Stimulated activated CD4-positive, alpha-beta T cell treated with anti-CD3 and anti-CD28 coated beads, Interleukin-2, amount 100 ng/mL, for 24 hours (primary cell): ENCODE measurements around the gene KDM4B.
A peak's percentile ranks its signal among the peaks of the same experiment; 100 is the strongest.

Source experiments
- DNase-seq, 2 donors: peaks; one replicate each; pipeline ENCODE4 v3.0.0-alpha.2; 2020

Gene KDM4B

DNA sequence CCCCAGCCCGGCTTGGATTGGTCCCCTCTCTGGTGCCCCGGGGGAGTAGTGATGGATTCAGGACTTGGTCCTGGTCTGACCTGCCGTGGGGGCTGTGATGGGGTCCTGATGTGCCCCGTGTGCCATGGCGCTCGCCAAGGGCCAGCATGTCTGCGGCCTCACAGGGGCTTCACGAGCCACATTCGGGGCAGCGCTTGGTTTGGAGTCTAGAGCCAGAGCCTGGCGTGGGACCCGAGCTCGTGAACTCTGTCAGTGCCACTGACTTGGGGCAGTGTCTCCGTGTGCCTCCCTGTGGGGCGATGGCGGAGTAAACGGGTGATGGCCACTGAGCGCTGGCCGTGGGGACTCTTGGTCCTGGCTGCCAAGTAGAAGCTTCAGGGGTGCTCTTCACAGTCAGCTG, 17.1 kb downstream of the KDM4B start:
- DNase-seq, result no peak

DNA sequence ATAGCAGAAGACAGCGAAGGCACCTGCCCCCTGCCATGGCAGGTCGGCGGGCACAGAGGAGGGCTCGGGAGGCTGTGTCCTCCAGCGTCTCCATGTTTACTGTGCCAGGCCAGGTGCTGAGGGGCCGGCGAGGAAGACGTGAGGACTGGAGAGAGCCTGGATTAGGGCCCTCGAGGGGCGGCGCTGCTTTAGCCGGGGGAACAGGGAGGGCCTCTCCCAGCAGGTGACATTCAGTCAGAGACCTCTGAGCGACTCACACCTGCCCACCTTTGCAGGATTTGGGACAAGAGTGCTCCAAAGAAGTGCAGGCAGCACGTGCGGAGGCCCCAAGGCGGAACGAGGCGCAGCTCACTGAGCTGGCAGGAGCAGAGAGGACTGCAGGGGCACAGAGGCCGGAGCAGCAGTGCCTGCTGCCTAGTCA, 17.6 kb downstream of the KDM4B start:
- no peak for DNase-seq

DNA sequence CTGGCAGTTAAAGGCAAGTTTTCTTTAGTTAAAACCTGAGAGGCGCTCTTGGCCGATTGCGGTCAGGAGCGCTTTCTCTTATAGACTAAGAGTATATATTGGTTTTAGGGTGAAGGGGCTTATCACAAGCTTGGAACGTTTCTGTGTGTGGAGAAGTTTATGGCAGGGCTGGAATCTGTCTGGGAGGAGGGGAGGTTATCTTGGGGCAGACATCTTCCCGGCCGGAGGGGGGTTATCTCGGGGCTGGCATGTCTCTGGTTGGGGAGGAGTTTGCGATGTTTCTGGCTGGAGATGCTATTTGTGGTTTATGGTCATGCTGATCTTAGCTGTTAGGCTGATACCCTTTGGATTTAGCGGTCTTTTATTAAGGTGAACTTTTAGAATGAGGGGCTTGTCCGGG, 18.3 kb downstream of the KDM4B start:
- no peak for DNase-seq

DNA sequence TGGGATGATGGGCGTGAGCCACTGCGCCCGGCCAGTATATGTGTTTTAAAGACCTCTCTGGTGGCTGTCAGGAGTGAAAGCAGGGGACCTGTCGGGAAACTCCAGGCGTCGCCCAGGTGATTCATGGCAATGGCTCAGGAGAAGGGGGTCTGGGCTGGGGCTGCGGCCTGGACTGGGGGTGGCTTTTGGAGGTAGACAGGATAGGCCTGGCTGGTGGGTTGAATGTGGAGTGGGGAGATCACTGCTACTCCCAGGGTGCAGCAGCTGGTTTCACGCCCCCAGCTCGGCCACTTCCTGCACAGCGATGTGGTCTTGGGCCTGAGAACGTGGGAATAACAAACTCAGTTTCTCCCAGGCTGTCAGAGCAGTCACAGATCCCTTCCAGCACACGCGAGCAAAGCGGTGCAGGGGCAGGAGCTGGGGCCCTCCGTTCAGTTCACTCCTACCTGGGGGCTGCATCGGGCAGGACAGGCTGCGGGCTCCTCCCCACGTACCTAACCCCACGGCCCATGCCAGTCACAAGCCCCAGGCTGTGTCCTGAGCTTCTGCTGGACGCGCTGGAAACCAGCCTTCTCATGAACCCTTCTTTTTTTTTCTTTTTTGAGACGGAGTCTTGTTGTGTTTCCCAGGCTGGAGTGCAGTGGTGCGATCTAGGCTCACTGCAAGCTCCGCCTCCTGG, 18.9 kb downstream of the KDM4B start:
- DNase-seq, result no peak

DNA sequence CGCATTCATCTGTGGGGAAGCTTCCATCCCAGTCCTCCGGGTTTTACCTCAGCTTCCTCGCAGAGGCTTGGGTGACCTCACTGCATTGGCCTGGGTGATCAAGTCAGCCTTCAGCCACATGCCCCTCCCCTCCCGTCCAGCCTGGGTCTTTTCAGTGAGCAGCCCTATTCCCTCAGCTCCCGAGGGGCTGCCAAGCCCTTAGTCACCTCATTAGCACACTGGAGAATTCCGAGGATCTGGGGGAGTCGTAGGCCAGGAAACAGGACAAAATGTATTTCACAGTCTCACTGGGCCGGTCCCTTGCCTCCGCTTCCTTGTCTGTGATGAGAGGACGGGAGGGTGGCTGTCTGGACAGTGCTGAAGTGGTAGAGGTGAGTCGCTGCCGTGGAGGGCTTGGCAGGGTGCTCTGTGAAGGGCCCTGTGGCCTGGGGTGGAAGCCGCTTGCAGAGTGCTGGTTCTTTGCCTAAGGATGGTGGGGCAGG, 19.9 kb downstream of the KDM4B start:
- no peak for DNase-seq

DNA sequence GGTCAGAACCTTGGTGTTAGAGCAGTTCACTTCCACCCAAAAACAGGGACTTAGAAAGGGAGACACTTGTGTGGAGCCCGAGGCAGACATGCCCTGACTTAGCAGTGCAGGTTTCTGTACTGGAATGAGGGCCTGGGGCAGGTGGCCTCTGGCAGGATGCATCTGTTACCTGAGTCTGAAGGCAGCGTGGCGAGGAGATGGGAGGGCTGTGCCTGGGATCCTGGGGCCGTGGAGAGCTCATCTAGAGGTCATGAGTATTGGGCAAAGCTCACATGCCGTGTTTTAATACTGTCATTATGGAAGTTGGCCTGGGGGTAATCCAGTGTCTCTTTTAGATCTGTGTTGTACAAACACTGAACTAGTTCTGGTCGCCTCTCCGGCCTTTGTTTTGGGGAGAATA, 21.4 kb downstream of the KDM4B start:
- no peak for DNase-seq

DNA sequence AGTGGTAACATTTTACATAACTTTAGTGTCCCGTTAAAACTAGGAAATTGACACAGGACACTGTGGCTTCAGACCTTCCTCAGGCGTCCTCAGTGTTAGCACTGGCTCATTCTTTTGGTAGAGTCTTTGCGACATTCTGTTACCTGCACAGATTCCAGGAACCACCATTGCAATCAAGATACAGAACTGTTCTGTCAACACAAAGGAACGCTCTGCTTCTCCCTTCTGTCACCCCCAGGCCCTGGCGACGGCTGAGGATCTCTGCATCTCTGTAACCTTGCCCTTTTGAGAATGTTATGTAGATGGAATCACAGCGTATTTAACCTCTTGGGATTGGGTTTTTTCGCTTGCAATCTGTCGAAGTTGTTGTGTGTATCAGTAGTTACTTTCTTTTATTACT, 22.6 kb downstream of the KDM4B start:
- DNase-seq, result no peak

DNA sequence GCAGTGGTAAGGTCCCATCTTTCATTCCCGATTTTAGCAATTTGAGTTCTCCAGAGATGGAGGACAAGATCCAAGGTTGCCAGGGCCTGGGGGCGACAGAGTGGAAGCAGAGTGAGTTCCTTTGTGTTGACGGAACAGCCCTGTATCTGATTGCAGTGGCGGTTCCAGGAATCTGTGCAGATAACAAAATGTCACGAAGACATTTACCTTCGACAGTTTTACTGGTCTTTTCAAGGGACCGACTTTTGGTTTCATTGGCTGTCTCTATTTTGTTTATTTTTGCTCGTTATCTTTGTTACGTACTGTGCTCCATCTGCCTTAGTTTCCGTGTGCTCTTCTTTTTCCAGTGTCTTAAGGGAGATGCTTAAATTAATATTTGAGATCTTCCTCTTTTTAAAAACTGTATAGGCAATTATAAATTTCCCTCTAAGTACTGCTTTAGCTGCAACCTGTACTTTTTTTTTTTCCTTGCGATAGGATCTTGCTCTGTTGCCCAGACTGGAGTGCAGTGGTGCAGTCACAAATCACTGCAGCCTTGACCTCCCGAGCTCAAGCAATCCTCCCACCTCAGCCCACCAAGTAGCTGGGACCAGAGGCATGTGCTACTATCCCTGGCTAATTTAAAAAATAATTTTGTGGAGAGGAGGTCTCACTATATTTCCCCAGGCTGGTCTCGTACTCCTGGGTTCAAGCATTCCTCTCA, 23.2 kb downstream of the KDM4B start:
- no peak for DNase-seq

DNA sequence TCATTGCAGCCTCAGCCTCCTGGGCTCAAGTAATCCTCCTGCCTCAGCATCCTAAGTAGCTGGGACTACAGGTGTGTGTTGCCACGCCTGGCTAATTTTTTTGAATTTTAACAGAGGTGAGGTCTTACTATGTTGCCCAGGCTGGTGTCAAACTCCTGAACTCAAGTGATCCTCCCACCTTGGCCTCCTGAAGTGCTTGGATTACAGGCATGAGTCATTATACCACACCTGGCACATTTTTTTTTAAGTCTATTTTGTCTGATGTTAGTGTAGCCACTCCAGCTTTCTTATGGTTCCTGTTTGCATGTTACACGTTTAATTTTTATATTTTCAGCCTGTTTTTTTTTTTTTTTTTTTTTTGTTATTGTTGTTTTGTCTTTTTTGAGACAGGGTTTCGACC, 24.8 kb downstream of the KDM4B start:
- DNase-seq, result no peak

DNA sequence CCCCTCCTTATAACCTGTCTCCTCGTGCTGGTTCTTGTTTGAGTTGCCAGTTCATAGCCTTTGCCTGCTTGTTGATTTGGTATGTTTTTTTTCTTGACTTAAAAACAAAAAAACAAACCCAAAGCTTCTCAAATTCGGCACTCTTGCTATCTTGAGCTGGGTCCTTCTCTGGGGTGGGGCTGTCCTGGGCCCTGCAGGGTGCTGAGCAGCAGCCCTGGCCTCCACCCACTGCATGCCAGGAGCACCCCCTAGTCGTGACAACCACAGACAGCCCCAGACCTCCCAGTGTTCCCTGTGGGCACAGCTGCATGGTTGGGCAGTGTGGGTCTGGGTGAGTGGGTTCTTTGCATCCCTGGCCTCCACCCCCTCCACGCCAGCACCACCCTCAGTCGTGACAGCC, 27.8 kb downstream of the KDM4B start:
- DNase-seq, result no peak

DNA sequence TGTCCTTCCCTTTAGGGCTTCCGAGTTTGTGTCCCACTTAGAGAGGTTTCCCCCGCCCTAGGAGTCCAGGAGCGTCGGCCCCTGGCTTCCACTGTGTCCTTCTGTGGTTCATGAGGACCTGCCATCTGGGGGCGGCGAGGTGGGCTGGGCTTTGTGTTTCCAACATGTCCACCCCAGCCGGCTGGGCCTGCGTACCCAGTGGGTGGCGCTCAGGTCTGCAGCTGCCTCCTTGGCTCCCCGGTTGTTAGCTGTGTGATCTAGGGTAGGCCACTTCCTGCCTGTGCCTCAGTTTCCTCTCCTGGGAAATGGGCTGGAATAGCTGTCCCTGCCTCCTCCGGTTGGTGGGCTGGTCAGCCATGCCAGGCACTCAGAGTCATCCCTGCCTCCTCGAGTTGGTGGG, 28.4 kb downstream of the KDM4B start:
- no peak for DNase-seq

DNA sequence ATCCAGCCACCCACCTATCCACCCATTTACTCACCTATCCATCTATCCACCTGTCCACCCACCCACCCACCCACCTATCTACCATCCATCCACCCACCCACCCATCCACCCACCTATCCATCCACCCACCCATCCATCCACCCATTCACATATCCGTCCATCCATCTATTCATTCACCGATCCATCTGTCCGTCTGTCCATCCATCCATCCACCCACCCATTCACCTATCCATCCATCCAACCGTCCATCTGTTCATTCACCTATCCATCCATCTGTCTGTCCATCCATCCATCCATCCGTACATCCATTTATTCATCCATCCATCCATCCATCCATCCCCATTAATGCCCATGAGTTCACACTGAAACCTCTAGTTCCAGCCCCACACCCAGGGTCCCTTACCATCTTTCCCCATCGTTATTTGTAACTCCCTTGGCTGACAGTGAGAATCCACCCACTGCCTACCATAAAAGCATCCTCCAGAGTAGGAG, 31.3 kb downstream of the KDM4B start:
- no peak for DNase-seq

DNA sequence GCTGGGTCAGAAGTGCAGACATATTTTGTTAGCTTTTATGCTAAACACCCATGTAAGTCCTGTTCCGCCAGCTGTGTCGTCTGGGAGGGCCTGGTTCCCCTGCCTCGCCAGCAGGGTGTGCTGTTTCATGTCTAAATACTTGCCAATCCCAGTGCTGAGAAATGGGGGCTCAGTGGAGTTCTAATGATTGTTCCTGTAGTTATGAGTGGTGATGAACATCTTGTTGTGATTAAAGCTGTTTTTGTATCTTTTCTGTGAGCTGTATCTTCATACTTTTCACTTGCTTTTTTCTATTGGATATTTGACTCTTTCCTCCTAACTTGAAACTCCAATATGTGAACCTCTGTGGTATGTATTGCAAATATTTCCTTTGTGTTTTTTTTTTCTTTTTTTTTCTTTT, 32.7 kb downstream of the KDM4B start:
- peak; percentile 48 to 52 for DNase-seq

DNA sequence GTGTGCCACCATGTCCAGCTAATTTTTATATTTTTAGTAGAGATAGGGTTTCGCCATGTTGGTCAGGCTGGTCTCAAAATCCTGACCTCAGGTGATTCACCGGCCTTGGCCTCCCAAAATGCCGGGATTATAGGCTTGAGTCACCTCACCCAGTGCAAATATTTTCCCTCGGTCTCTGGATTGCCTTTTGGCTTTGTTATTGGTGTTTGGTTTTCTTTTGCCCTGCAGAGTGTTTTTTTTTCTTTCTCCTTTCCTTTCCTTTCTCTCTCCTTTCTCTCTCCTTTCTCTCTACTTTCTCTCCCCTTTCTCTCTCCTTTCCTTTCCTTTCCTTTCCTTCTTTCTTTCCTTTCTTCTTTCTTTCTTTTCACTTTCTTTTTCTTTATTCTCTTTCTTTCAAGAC, 33.2 kb downstream of the KDM4B start:
- DNase-seq, result no peak

DNA sequence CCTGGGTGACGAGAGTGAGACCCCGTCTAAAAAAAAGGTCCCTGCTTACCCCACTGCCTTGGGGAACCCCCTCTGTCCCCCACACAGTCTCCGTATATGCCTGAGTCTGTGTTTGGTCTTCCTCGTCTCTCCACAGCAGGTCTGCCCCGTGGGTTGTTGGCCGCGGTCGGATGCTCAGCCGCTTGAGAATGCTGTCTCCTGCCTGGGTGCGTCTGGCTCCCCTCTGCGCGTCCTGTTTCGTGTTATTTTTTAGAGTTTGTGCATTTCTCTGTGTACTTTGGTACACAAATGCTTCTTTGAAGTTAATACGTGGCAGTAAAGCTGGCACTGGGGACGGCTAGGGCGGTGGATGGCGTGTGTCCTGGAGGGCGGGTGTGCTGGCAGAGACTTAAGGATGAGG, 34.9 kb downstream of the KDM4B start:
- no peak for DNase-seq

DNA sequence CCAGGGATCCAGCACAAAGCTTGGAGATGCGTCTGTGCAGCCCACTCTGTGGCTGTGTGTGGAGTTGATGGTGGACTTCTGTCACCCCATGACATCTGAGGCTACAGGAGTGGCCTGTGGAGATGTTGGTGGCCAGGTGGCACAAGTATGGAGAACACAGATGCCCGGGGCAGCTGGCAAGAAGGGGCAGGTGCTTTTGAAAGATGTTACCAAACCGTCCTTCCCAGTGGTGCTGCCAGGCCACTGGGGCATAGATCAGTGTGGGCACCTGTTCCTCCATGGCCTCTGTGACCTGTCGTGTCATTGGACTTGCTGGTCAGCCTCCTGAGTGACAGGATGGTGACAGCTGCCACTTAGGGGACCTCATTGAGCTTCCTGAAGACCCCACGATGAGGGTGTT, 36.2 kb downstream of the KDM4B start:
- no peak for DNase-seq

DNA sequence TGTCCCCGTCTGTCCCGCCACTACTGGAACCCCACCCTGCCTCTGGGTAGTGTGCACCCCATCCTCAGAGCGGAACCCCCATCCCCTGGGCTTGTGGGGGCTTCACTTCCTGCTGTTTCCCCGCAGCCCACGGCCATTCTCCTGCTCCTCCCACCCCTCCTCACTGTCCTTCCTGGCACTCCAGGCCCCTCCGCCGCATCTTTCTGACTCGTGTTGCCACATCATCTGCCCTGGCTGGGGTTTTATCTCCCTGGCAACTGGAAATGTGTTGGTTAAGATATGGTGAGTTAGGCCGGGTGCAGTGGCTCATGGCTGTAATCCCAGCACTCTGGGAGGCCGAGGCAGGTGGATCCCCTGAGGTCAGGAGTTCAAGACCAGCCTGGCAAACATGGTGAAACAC, 37.3 kb downstream of the KDM4B start:
- no peak for DNase-seq

DNA sequence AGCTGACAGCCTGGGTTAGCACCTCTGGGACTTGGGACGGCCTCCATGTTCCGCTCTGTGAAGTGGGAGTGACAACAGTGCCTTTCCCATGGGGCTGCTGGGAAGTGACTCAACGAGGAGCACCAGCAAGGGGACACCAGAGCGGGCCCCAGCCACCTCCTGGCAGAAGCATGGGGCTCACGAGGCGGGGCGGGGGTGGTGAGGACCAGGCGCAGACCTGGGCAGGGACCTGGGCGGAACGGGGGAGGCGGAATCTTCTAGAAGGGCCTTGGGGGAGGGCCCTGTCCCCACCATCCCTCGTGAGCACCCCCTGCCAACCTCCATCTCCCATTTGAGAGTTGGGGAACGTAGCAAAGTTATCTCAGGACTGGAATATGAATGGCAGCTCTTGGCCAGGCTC, 37.9 kb downstream of the KDM4B start:
- DNase-seq, result no peak

DNA sequence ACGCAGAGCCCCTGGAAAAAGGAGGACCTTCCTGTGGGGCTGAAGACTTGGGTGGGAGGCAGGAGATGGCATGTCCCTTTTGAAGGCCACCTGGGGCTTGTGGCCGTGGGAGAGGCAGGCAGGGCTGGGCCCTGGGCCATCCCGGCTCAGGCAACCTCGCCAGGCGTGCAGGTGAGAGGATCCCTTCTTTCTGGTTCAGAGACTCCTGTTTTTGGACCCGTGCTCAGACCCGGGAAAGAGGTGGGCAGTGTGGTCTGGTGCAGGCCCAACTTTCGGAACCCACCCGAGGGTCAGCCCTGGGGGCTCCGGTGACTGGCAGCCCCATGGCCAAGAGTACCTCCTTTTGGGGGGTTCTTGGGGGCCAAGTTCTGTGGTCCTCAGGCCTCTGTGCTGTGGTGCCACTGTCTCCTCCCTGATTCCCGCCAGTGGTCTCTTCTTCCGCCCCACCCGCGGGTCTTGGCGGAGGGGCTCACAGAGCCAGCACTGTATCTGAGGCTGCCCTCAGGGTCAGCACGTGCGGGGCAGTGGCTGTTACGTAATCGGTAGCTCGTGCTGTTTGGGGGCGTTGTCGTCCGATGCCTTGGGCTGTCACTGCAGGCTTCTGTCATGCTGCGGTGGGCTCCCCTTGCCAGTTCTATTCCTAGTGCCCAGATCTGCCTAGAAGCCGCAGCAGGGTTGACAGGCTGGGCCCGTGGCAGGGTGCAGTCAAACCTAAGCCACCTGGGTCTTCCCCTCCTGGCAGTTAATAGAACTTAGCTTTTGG, 42.7 kb downstream of the KDM4B start:
- DNase-seq, result no peak

DNA sequence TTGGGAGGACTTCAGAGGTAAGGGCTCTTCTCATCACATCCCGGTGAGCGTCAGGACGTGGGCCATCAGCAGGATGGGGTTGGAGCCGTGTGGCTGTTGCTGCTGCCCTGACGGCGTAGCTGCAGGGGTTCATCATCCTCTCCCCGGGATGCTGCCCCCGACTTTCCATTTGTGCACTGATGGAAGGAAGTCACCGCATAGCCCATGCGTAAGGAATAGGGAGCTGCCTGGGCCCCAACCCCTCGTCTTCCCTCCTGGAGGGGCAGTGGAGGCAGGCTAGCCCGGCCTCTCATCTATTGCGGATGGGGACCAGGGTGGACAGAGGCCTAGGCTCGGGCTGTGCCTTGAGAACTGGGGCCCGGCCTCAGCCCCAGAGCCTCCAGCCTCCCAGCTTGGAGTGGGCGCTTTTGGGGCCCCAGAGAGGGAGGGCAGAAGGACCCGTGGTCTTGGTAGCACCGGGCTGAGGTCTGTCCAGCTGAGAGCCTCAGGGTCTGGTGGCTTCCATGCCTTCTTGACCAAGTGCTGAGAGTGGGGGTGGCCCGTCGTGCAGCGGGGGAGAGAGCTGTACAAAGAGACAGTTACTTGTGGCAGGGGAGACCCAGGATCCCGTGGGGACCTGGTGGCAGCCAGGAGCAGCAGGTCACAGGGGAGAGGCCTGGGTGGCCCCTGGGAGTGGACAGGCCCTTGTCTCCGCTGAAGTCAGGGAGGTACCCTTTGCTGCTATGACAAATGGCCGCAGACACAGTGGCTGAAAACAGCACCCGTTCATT, 44.0 kb downstream of the KDM4B start:
- no peak for DNase-seq

DNA sequence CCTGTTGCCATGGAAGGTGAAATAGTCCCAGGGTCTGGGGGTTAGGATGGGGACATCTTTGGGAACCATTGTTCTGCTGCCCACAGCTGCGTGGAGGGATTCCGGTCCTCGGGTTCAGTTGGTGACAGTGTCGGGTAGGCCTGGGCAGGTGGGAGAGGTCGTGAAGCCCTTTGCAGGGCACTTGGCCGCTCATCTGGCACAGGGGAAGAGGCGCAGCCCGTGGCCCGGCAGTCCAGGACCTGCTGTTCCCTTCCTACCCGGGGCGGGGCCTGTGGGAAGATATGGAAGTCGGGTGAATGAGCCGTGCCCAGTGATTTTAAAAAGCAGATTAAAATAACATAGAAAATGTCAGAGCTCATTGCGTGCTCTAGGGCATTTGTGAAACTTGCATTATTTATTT, 44.8 kb downstream of the KDM4B start:
- DNase-seq, result no peak

DNA sequence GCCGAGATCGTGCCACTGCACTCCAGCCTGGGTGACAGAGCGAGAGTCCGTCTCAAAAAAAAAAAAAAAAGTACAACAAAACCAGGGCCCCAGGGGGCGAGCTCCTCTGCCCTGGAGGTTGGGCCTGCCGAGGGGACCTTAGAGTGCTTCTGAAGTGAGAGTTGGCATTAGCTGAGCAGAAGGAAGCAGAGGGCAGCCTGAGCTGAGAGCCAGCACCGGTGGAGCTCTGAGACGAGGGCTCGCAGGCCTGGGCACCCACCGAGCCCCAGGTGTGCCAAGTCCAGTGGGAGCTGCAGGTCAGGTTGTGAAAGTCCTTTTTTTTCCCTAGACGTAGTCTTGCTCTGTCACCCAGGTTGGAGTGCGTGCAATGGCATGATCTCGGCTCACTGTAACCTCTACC, 46.0 kb downstream of the KDM4B start:
- no peak for DNase-seq

DNA sequence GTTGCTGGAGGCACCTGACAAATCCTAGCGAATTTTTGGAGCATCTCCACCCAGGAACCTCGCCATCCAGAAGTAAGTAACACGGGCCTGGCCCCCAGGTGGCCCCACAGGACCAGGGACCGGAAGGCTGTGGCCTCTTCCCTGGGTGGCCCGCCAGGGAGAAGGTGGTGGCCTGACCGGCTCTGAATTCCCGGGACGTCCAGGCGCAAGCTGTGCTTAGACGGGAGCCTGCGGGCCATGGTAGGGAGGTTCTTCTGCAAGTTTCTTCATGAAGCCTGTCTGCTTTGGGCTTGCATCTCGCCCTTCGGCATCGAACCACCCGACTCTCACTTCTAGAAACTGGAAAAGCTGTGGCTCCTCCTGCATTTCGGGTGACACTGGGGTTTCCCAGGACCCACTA, 47.4 kb downstream of the KDM4B start:
- no peak for DNase-seq
